K562 (cell line): ENCODE measurements around the gene SCFD1. TPM values are rescaled to one million over a fixed set of nuclear protein-coding genes. Genes with fewer than 3 reads are reported as not detected.

Experiments used
- ATF7 ChIP-seq: fragments of 450-650 bp; IDR thresholded peaks from 2 replicates; pipeline ENCODE4 v1.7.1; 2014; ENCODE audit warnings: mild to moderate bottlenecking, moderate library complexity
- GTF2E2 ChIP-seq: fragments of 200-800 bp; sonication (Bioruptor generic); IDR thresholded peaks from 2 replicates; pipeline ENCODE4 v1.6.1; 2016; ENCODE audit warnings: missing genetic modification characterization, missing compliant biosample characterization
- HCFC1 ChIP-seq: IDR thresholded peaks from 2 replicates; pipeline ENCODE4 v1.6.1; 2012; ENCODE audit warnings: low read depth, low read length, improper control_type of control experiment
- HDAC2 ChIP-seq: fragments of 450-650 bp; IDR thresholded peaks from 2 replicates; pipeline ENCODE4 v1.6.1; 2016; ENCODE audit warnings: mild to moderate bottlenecking
- HMGN3 ChIP-seq: IDR thresholded peaks from 2 replicates; pipeline ENCODE4 v1.6.1; 2011; ENCODE audit warnings: borderline replicate concordance, low read depth, mild to moderate bottlenecking, mixed read lengths, low read length; ENCODE audit not compliant: insufficient read length; ENCODE audit errors: extremely low read depth
- KLF6 ChIP-seq: fragments of 250-450 bp; sonication (Bioruptor Pico); IDR thresholded peaks from 2 replicates; pipeline ENCODE4 v1.4.0; 2020; ENCODE audit warnings: mild to moderate bottlenecking, moderate library complexity, borderline replicate concordance
- POLR2H ChIP-seq: IDR thresholded peaks from 2 replicates; pipeline ENCODE4 v1.6.1; 2016; ENCODE audit warnings: missing genetic modification characterization, low read depth, mild to moderate bottlenecking, control low read depth, missing compliant biosample characterization, moderate library complexity
- SMAD3 ChIP-seq: fragments of 450-650 bp; formaldehyde crosslinking; conservative IDR thresholded peaks from 2 replicates; pipeline ENCODE4 v1.4.0; 2020; ENCODE audit warnings: mild to moderate bottlenecking
- SREBF2 ChIP-seq: sonication (generic); formaldehyde crosslinking; IDR thresholded peaks from 2 replicates; pipeline ENCODE4 v1.4.0; 2020; ENCODE audit warnings: mild to moderate bottlenecking, missing genetic modification reagents
- ZNF121 ChIP-seq: sonication (generic); formaldehyde crosslinking; conservative IDR thresholded peaks from 2 replicates; pipeline ENCODE4 v1.8.0; 2022; ENCODE audit warnings: missing genetic modification reagents
- ZNF384 ChIP-seq: IDR thresholded peaks from 2 replicates; pipeline ENCODE4 v1.6.1; 2012; ENCODE audit warnings: low read depth, low read length, improper control_type of control experiment
- ZNF584 ChIP-seq: fragments of 200-800 bp; sonication (Bioruptor generic); IDR thresholded peaks from 2 replicates; pipeline ENCODE4 v1.6.1; 2016; ENCODE audit warnings: low read depth, mild to moderate bottlenecking, missing genetic modification characterization, missing compliant biosample characterization
- polyA plus RNA-seq, 8 experiments: library from polyadenylated mRNA; depleted of rRNA in 4 of 8; stranded (reverse) in 5 of 8; unstranded in 3 of 8; fragments of >200 nt; fragmentation: Nextera tagmentation in 2 of 8; fragmentation: Illumina TruSeq in 1 of 8; extraction: Ambion mirVana in 2 of 8; extraction: Trizol in 1 of 8; gene quantifications; 2 replicates each; pipeline versions ENCODE4 v1.2.1 to v1.2.3, GENCODE V29; 2011 to 2014; ENCODE audit warnings: inconsistent platforms in 1 of 8, missing spikeins in 1 of 8
- total RNA-seq, 7 experiments: library from RNA; depleted of rRNA in 6 of 7; stranded (reverse); fragments of >200 nt in 6 of 7; fragmentation: Illumina TruSeq in 2 of 7; extraction: Trizol in 2 of 7; gene quantifications; 2 replicates each; pipeline versions ENCODE4 v1.2.1 to v1.2.3, GENCODE V29; 2011 to 2021; ENCODE audit warnings: low replicate concordance in 1 of 7
- TF ChIP-seq, protein P1 (sequence below): fragments of 450-650 bp; IDR thresholded peaks from 2 replicates; pipeline ENCODE4 v1.6.1; 2017; ENCODE audit warnings: antibody characterized with exemption
- TF ChIP-seq, protein P2 (sequence below), 2 experiments: fragments of 450-650 bp; IDR thresholded peaks; 2 replicates each; pipeline ENCODE4 v1.6.1; 2016
- TF ChIP-seq, protein P3 (sequence below): fragments of 450-650 bp; formaldehyde crosslinking; IDR thresholded peaks from 2 replicates; pipeline ENCODE4 v1.4.0; 2020; ENCODE audit warnings: mild to moderate bottlenecking, mixed read lengths

The SCFD1 gene
- total and polyA plus RNA-seq, 9 of the 15 experiments (the other 6 are each of a cell fraction or from before 2014, with no cell fraction given) = 48.9 to 112 (median 75.2) TPM

DNA sequence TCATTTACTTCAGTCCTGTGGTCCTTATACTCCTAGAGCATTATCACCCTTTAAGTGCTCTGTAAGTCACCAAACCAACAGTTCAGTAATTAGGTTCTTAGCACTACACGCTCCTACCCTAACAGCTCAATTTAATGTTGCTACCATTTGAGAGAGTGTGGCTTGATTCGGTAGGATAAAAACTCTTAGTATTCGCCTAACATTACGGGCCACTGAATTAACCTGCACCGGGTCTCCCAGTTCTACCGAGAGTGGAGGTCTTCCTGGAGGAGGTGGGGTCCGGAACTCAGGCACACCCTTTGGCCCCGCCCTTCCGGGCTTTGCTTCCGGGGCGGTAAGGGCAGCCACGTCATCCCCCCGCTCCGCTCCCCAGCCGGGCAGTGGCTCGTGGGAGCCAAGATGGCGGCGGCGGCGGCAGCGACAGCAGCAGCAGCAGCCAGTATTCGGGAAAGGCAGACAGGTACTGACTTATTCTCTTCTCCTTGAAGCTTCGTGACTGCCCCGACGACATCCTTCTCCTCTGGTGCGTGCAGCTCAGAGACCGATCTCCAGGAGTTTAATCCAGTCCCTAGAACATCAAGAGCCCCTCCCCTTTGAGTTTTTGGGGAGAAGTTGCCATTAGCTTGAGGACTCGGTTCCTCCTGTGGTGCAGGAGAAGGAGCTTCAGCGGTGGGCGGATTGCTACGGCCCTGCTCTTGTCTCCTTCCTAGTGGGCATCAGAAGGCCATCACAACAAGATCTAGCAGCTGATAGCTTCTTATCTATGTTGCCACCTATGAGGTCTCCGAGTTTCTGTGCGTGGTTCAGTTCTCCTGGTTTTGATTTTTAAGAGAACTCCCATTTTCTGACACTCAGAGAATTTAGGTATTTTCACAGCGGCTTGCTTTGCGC is at the start of gene SCFD1 (continued):
- TF ChIP-seq, protein P1, sequence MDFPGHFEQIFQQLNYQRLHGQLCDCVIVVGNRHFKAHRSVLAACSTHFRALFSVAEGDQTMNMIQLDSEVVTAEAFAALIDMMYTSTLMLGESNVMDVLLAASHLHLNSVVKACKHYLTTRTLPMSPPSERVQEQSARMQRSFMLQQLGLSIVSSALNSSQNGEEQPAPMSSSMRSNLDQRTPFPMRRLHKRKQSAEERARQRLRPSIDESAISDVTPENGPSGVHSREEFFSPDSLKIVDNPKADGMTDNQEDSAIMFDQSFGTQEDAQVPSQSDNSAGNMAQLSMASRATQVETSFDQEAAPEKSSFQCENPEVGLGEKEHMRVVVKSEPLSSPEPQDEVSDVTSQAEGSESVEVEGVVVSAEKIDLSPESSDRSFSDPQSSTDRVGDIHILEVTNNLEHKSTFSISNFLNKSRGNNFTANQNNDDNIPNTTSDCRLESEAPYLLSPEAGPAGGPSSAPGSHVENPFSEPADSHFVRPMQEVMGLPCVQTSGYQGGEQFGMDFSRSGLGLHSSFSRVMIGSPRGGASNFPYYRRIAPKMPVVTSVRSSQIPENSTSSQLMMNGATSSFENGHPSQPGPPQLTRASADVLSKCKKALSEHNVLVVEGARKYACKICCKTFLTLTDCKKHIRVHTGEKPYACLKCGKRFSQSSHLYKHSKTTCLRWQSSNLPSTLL = no peak
- TF ChIP-seq ZNF384 (no peak), KLF6 (CRISPR knock-in tag) (peak; percentile 89), ZNF121 (CRISPR knock-in tag) (no peak), POLR2H (peak; percentile 83; the same call in 1 of the 2 replicates), HCFC1 (peak; percentile 64), GTF2E2 (tag) (0 out of 2 replicates have a peak, but pooled peaks have one; percentile 3), ATF7 (peak; percentile 90), HMGN3 (peak; percentile 59), HDAC2 (0 out of 2 replicates have a peak, but pooled peaks have one; percentile 50), SMAD3 (CRISPR knock-in tag) (no peak), ZNF584 (CRISPR knock-in tag) (no peak), SREBF2 (CRISPR knock-in tag) (no peak)
- TF ChIP-seq, protein P2, sequence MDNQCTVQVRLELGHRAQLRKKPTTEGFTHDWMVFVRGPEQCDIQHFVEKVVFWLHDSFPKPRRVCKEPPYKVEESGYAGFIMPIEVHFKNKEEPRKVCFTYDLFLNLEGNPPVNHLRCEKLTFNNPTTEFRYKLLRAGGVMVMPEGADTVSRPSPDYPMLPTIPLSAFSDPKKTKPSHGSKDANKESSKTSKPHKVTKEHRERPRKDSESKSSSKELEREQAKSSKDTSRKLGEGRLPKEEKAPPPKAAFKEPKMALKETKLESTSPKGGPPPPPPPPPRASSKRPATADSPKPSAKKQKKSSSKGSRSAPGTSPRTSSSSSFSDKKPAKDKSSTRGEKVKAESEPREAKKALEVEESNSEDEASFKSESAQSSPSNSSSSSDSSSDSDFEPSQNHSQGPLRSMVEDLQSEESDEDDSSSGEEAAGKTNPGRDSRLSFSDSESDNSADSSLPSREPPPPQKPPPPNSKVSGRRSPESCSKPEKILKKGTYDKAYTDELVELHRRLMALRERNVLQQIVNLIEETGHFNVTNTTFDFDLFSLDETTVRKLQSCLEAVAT (IDR thresholded peaks at IDR 0.05) = peak; percentile 15 to 57; a peak in 2 of 4 replicates
- TF ChIP-seq, protein P3, sequence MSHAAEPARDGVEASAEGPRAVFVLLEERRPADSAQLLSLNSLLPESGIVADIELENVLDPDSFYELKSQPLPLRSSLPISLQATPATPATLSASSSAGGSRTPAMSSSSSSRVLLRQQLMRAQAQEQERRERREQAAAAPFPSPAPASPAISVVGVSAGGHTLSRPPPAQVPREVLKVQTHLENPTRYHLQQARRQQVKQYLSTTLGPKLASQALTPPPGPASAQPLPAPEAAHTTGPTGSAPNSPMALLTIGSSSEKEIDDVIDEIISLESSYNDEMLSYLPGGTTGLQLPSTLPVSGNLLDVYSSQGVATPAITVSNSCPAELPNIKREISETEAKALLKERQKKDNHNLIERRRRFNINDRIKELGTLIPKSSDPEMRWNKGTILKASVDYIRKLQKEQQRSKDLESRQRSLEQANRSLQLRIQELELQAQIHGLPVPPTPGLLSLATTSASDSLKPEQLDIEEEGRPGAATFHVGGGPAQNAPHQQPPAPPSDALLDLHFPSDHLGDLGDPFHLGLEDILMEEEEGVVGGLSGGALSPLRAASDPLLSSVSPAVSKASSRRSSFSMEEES = no peak
